KMS-11 (cell line): Measurements from ENCODE around the gene NAV2.

Experiments
- H2AFZ ChIP-seq: fragments of 200-600 bp; sonication (generic); 2 replicates; pipeline ENCODE4 v1.6.1; 2016; ENCODE audit warnings: antibody characterized with exemption, mixed run types, low read depth
- H3K27ac ChIP-seq: fragments of 200-600 bp; sonication (generic); 2 replicates; pipeline ENCODE4 v1.6.1; 2016; ENCODE audit warnings: mild to moderate bottlenecking, mixed run types
- H3K27me3 ChIP-seq: fragments of 200-600 bp; sonication (generic); 2 replicates; pipeline ENCODE4 v1.6.1; 2017; ENCODE audit warnings: mild to moderate bottlenecking, low read depth, mixed run types, moderate library complexity; ENCODE audit not compliant: insufficient read depth
- H3K36me3 ChIP-seq: fragments of 200-600 bp; sonication (generic); 2 replicates; pipeline ENCODE4 v1.6.1; 2017; ENCODE audit warnings: mild to moderate bottlenecking, mixed run types; ENCODE audit not compliant: insufficient read depth
- H3K4me1 ChIP-seq: fragments of 200-600 bp; sonication (generic); 2 replicates; pipeline ENCODE4 v1.6.1; 2016; ENCODE audit warnings: mild to moderate bottlenecking, low read depth, mixed run types; ENCODE audit not compliant: poor library complexity, severe bottlenecking
- H3K4me2 ChIP-seq: fragments of 200-600 bp; sonication (generic); 2 replicates; pipeline ENCODE4 v1.7.0; 2016; ENCODE audit warnings: mild to moderate bottlenecking, mixed run types
- H3K4me3 ChIP-seq: fragments of 200-600 bp; sonication (generic); IDR thresholded peaks from 2 replicates; pipeline ENCODE4 v1.6.1; 2017; ENCODE audit warnings: low read depth, low read length, mixed read lengths; ENCODE audit not compliant: insufficient read depth
- H3K79me2 ChIP-seq: fragments of 200-600 bp; sonication (generic); 2 replicates; pipeline ENCODE4 v1.6.1; 2016; ENCODE audit warnings: low read depth, mixed run types; ENCODE audit not compliant: insufficient read depth
- H3K9ac ChIP-seq: fragments of 200-600 bp; sonication (generic); 2 replicates; pipeline ENCODE4 v1.6.1; 2016; ENCODE audit warnings: mild to moderate bottlenecking, mixed run types
- H4K20me1 ChIP-seq: fragments of 200-600 bp; sonication (generic); 2 replicates; pipeline ENCODE4 v1.6.1; 2016; ENCODE audit warnings: mild to moderate bottlenecking, mixed run types; ENCODE audit not compliant: insufficient read depth
- TF ChIP-seq, protein P1 (sequence below): fragments of 200-600 bp; sonication (generic); conservative IDR thresholded peaks from 2 replicates; pipeline ENCODE4 v1.6.1; 2017; ENCODE audit warnings: low read depth, mild to moderate bottlenecking, antibody characterized with exemption, low read length, moderate library complexity, mixed read lengths

The NAV2 gene

DNA sequence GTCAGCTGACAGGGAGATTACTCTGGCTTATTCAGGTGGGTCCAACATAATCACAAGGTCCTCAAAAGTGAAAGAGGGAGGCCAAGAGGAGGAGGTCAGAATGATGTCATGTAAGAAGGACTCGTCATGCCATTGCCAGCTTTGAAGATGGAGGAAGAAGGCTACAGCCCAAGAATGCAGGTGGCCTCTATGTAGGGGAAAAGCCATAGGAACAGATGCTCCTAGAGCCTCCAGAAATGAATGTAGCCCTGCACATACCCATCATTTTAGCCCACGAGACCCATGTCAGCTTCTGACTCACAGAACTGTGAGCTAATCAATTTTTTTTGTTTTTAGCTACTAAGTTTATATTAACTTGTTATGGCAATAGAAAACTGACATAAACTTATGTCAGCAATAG, 276.6 kb downstream of the NAV2 start:
- Histone ChIP-seq H3K27ac (no peak overlapping the region), H3K4me3 (no peak overlapping the region), H3K27me3 (no peaks in the 10 kb centered on the region), H3K36me3 (no peaks in the 10 kb centered on the region), H3K9ac (no peak overlapping the region), H3K79me2 (no peaks in the 10 kb centered on the region), H3K4me1 (no peaks in the 10 kb centered on the region), H2AFZ (no peak overlapping the region), H4K20me1 (no peaks in the 10 kb centered on the region), H3K4me2 (no peak overlapping the region)
- TF ChIP-seq, protein P1, sequence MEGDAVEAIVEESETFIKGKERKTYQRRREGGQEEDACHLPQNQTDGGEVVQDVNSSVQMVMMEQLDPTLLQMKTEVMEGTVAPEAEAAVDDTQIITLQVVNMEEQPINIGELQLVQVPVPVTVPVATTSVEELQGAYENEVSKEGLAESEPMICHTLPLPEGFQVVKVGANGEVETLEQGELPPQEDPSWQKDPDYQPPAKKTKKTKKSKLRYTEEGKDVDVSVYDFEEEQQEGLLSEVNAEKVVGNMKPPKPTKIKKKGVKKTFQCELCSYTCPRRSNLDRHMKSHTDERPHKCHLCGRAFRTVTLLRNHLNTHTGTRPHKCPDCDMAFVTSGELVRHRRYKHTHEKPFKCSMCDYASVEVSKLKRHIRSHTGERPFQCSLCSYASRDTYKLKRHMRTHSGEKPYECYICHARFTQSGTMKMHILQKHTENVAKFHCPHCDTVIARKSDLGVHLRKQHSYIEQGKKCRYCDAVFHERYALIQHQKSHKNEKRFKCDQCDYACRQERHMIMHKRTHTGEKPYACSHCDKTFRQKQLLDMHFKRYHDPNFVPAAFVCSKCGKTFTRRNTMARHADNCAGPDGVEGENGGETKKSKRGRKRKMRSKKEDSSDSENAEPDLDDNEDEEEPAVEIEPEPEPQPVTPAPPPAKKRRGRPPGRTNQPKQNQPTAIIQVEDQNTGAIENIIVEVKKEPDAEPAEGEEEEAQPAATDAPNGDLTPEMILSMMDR, result no peak

DNA sequence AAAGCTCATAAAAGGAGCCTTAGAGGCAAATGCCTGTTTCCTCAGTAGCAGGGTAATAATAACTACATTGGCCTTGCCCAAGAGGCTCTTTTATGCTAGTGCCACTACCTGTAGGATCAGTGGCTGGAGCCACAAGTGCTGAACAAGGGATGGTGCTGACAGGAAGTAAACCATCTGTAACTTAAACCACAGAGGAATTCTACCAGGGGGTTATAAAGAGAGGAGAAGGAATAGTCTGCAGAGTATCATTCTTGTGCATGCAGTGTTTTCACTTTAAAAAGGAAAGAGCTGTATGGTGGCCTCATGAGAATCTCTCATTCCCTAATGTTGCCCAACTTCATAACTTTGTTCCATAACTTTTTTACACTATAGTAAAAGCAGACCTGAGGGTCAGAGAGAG, 279.5 kb downstream of the NAV2 start:
- Histone ChIP-seq H3K36me3 (no peaks in the 10 kb centered on the region), H2AFZ (no peak overlapping the region), H3K27ac (no peak overlapping the region), H3K4me2 (no peak overlapping the region), H3K4me3 (no peak overlapping the region), H4K20me1 (no peaks in the 10 kb centered on the region), H3K4me1 (no peaks in the 10 kb centered on the region), H3K79me2 (no peaks in the 10 kb centered on the region), H3K9ac (no peak overlapping the region), H3K27me3 (no peaks in the 10 kb centered on the region)
- TF ChIP-seq, protein P1, result no peak

DNA sequence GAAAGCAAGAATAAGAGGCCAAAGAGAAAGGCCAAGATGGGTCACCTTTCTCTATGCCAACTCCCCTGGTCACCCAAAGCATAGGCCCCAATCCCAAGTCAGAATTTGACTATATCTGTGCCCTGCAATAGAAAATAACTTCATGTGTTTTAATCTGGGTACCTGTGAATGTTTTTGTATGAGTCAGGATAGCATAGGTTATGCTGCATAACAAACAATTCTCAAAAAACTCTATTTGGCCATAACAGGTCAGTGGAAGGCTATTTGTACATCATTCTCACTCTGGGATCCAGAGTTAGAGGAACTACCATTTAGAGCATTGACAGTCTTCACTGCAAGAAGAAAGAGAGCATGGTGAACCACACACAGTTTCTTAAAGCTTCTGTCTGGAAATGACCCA, 280.4 kb downstream of the NAV2 start:
- no peaks in the 10 kb centered on the region for H4K20me1 ChIP-seq
- TF ChIP-seq, protein P1, result no peak
- H3K4me2 ChIP-seq, result no peak overlapping the region

DNA sequence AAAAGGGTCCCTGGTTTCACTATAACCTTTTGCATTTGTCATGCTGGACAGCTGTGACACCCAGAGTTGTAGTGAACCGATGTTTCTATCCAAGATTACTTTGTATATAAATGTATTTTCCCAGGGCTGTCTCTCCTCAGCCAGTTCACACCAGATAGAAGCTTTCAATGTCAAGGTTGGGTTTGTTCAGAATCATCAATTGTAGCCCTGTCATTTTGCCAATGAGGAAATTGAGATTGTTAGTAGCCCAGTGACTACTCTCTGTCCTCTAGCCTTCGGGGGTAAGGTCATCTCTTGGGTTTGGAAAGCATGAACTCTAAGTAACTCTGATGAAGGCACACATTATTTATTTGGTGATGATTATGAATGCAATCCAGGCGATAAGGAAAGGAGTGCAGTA, 282.0 kb downstream of the NAV2 start:
- no peak overlapping the region for H3K27ac ChIP-seq
- H3K4me2 ChIP-seq, result no peak overlapping the region
- H2AFZ ChIP-seq, result no peak overlapping the region
- no peaks in the 10 kb centered on the region for H3K36me3 ChIP-seq
- TF ChIP-seq, protein P1, result no peak
- no peaks in the 10 kb centered on the region for H4K20me1 ChIP-seq
- no peaks in the 10 kb centered on the region for H3K4me1 ChIP-seq
- H3K27me3 ChIP-seq, result no peaks in the 10 kb centered on the region
- no peak overlapping the region for H3K4me3 ChIP-seq
- H3K9ac ChIP-seq, result no peak overlapping the region
- H3K79me2 ChIP-seq, result no peaks in the 10 kb centered on the region

More for the DNA sequence above, 280.4 kb downstream of the NAV2 start:
- Histone ChIP-seq H3K79me2 (no peaks in the 10 kb centered on the region), H2AFZ (no peak overlapping the region), H3K27me3 (no peaks in the 10 kb centered on the region), H3K4me1 (no peaks in the 10 kb centered on the region), H3K27ac (no peak overlapping the region), H3K36me3 (no peaks in the 10 kb centered on the region), H3K4me3 (no peak overlapping the region), H3K9ac (no peak overlapping the region)
